ENCODE data around the gene CENPE.
"Not testable (repeated sequence)": the region's sequence is repeated elsewhere in the genome, so short reads cannot be mapped to it uniquely, and the experiment has no call there.

Gene CENPE, protein sequence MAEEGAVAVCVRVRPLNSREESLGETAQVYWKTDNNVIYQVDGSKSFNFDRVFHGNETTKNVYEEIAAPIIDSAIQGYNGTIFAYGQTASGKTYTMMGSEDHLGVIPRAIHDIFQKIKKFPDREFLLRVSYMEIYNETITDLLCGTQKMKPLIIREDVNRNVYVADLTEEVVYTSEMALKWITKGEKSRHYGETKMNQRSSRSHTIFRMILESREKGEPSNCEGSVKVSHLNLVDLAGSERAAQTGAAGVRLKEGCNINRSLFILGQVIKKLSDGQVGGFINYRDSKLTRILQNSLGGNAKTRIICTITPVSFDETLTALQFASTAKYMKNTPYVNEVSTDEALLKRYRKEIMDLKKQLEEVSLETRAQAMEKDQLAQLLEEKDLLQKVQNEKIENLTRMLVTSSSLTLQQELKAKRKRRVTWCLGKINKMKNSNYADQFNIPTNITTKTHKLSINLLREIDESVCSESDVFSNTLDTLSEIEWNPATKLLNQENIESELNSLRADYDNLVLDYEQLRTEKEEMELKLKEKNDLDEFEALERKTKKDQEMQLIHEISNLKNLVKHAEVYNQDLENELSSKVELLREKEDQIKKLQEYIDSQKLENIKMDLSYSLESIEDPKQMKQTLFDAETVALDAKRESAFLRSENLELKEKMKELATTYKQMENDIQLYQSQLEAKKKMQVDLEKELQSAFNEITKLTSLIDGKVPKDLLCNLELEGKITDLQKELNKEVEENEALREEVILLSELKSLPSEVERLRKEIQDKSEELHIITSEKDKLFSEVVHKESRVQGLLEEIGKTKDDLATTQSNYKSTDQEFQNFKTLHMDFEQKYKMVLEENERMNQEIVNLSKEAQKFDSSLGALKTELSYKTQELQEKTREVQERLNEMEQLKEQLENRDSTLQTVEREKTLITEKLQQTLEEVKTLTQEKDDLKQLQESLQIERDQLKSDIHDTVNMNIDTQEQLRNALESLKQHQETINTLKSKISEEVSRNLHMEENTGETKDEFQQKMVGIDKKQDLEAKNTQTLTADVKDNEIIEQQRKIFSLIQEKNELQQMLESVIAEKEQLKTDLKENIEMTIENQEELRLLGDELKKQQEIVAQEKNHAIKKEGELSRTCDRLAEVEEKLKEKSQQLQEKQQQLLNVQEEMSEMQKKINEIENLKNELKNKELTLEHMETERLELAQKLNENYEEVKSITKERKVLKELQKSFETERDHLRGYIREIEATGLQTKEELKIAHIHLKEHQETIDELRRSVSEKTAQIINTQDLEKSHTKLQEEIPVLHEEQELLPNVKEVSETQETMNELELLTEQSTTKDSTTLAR (N-terminal part only)

DNA sequence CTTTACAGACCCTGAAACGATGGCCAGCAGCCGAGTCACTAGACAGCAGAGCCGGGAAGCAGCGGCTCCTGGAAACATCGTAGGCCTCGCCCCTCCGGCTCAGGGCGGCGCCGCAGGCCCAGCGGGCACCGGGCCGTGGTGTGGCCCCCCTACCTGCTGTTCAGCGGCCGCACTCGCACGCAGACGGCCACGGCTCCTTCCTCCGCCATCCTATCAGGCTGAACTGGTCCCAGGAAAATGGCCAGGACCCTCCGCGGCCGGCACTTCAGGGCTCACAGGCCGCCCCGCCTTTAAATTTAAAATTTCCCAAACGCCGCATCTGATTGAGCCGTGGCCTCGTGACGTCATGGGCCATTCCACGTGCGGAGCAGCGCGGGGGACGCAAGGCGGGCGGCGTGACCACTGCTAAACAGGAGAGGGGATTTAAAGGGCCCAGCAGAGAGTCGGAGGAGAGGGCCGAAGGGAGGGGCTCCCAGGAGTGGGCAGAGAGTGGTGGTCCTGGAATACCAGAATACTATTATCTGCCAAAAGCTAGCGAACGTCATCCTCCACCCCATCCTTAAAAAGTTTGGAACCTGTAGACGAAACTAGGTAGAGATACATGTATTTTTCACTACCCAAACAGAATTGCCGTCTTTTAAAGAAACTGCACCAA is at the start of gene CENPE:
Gene CENPE, minus strand, starts transcription at position 233 of the 655 bp plus-strand sequence. Its CDS starts 24 bp downstream, at position 209.
- DNase-seq (ENCODE audit: low read depth), result peak; percentile 66

DNA sequence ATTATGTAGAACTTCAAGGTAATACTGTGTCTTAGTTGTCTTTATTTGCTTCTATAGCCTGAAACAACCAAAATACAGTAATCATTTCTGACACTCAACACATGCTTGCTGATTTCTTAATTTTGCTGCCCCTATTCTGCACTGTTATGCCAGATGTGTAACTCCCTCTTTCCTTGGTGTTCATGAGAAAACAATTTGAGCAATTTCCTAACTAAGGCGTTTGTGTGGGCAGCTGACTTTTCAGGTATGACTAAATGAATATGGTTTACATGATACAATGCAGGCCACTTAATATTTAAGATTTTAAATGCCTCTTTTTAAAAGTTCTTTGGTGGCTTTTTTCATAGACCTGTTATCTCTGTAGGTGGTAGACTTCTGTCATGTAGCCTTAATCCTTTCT is 46.1 kb upstream of the CENPE start:
- no peak for DNase-seq (ENCODE audit: low read depth)

DNA sequence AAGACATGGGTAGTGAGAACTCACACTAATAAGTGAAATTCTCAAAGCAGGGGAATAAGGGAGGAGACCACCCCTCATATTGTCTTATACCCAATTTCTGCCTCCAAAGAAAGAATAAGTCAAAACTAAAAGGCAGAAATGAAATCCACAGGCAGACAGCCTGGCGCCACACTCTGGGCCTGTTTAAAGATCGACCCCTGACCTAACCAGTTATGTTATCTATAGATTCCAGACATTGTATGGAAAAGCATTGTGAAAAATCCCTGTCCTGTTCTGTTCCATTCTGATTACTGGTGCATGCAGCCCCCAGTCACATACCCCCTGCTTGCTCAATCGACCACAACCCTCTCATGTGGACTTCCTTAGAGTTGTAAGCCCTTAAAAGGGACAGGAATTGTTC is 32.8 kb upstream of the CENPE start:
- DNase-seq (ENCODE audit: low read depth), result not testable (repeated sequence)

DNA sequence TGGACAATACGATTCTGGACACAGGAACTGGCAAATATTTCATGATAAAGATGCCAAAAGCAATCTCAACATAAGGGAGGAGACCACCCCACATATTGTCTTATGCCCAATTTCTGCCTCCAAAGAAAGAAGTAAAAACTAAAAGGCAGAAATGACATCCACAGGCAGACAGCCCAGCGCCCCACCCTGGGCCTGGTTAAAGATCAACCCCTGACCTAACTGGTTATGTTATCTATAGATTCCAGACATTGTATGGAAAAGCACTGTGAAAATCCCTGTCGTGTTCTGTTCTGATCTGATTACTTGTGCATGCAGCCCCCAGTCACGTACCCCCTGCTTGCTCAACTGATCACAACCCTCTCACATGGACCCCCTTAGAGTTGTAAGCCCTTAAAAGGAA is 25.4 kb upstream of the CENPE start:
- DNase-seq (ENCODE audit: low read depth), result not testable (repeated sequence)

DNA sequence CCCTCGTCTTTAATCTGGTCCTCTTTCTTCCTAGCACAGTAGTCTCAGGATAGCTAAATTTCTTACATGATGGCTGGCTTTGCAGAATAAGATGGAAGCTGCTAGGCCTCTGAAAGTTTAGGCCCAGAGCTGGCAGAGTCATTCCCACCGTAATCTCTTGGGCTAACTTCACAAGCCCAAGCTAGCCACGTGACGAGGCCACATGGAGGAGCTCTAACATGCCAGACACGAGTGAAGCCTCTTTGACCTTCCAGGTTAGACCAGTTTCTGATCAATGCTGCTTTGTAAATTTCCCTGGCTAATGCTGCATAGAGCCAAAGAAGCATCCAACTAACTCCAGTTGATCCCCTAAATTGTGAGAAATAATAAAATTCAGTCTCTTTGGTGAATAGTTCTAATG is 9.5 kb upstream of the CENPE start:
- DNase-seq (ENCODE audit: low read depth), result no peak

DNA sequence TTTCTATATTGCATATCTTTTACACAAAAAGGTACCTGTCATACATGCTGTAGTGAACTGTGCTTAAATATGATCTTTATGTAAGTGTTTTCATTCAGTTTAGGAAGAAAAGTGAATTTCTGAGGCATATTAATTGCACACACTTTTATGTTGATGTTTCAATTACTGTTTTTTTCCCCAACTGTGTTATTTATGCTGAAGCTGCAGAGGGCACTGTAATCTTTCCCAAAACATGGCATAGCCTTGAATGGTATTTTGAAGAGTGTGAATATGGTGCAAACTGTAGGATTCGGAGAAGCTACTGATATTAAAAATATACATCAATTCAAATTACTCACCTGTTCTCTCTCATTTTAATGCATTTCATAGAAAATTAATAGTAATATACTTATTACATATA is 6.0 kb upstream of the CENPE start:
- DNase-seq (ENCODE audit: low read depth), result no peak

DNA sequence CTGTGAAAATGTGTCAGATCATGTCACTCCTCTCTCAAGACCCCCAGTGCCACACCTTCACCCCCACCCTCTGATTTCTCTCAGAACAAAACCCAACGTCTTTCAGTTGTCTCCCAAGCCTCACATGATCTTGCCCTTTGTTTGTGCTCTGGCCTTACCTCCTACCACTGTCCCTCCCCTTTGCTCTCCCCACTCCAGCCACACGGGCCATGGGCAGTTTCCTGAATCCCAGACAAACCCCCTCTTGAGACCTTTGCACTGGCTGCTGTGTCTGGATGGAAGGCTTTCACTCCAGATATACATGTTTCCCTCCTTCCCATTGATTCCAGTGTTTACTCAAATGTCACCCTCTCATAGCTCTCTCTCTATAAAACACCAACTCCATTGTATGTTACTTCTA is 3.6 kb upstream of the CENPE start:
- no peak for DNase-seq (ENCODE audit: low read depth)

DNA sequence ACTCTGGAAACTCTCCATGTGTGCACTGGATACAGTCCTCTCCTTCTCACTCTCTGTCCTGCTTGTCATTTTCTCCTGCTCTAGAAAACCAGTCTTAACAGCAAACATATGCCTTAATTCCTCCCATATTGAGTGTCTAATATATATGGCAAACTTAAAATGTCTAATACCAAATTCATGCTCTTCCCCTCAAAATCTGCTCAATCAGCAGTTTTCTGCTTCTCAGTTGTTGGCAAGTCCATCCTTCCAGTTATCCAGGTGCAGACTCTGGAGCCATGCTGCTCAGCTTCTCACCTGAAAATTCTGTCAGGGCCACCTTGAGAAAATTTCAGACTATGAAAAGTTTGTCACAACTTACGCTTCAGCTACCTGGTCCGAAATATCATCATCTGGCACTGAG is 3.1 kb upstream of the CENPE start:
- no peak for DNase-seq (ENCODE audit: low read depth)

DNA sequence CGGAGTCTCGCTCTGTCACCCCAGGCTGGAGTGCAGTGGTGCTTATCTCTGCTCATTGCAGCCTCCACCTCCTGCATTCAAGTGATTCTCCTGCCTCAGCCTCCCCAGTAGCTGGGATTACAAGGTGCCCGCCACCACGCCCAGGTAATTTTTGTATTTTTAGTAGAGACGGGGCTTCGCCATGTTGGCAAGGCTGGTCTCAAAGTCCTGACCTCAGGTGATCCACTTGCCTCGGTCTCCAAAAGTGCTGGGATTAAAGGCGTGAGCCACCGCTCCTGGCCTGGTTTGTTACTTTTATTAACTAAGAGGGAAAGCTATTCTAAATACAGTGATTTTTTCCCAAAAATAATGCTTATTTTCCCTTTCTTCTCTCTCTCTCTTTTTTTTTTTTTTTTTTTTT is 866 bp upstream of the CENPE start:
- no peak for DNase-seq (ENCODE audit: low read depth)

DNA sequence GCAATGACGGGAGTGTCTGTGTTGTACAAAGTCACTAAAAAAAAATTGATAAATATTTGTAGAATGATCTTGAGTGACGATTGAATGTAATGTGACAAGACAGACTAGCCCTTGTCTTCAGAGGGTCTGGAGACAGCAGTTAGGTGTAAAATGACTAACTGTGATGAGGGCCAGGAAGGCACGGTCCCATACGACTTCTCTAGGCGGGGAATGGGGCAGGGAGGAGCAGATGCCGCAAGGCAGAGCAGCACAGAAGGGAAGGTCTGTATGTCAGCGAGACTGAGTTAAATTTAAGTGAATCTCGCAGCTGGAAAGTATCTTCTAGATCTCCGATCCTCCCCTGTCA is 405 bp downstream of the CENPE start:
- DNase-seq (ENCODE audit: low read depth), result no peak

DNA sequence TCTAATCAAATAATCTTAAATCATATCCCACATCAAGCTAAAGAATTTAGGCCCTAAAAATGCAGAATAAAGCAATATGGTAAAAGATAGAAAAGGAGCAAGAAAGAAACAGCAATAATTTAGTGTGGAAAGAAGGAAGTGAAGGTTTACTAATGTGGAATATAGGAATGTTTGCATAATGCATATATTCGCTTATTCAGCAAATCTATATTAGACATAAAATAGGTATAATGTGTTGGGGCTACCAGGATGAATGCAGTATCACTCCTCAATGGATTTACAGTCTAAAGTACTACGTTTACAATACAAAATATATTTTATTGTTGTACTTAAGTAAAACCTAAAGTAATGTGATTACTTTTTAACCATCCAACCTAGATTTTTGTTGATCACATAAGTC is 4.7 kb downstream of the CENPE start:
- DNase-seq (ENCODE audit: low read depth), result no peak

DNA sequence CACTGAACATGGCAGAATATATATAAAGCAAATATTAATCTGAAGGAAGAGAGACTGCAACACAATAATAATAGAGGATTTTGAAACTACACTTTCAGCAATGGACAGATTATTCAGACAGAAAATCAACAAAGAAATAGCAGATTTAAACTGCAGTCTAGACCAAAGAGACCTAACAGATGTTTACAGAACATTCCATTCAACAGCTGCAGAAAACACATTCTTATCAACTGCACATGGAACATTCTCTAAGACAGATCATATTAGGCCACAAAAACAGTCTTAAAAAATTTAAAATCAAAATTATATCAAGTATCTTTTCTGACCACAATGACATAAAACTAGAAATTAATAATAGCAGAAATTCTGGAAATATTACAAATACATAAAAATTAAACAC is 27.1 kb downstream of the CENPE start:
- DNase-seq (ENCODE audit: low read depth), result no peak

DNA sequence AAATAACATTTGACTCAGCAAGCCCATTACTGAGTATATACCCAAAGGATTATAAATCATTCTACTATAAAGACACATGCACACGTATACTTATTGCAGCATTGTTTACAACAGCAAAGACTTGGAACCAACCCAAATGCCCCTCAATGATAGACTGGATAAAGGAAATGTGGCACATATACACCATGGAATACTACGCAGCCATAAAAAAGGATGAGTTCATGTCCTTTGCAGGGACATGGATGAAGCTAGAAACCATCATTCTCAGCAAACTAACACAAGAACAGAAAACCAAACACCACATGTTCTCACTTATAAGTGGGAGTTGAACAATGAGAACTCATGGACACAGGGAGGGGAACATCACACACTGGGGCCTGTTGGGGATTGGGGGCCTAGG is 28.4 kb downstream of the CENPE start:
- not testable (repeated sequence) for DNase-seq (ENCODE audit: low read depth)

DNA sequence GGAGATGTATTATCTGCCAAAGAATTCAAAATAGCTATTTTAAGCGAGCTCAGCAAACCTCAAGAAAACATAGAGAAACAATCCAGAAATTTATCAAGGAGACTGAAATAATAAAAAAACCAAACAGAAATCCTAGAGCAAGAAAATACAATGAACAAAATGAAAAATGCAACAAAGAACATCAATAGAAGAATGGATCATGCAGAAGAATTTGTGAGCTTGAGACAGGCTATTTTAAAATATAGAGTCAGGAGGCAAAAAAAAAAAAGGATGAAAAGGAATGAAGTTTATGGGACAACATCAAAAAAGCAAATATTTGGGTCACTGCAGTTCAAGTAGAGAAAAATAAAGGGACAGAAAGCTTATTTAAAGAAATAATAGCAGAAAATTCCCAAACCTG is 29.1 kb downstream of the CENPE start:
- no peak for DNase-seq (ENCODE audit: low read depth)

DNA sequence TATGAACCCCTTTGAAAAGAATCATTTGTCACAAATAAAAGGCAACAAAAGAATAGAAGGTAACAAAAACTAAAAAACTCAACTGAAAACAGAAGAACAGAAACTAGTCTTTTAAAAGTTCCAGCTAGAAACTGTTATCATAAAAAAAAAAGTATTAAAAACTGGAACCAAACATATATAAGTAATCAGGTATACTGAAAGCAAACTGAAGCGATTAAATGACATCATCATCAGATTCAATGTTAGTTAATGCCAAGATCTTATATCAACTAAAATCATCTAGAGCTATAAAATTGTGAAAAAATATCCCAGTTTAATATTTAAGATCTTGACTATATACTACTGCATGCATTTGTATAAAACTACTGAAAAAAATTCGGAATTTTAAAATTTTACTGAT is 36.0 kb downstream of the CENPE start:
- no peak for DNase-seq (ENCODE audit: low read depth)

DNA sequence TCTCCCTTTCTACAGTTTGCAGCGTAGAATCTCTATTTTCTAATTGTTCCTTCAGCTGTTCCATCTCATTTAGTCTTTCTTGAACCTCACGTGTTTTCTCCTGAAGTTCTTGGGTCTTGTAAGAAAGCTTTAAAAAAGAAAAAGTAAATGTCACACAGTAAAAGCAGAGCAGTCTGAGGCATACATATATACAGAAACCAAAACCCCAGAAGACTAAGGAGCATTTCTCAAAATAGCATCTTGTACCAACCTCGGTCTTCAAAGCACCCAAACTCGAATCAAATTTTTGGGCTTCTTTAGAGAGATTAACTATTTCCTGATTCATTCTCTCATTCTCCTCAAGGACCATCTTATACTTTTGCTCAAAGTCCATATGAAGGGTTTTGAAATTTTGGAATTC is 39.4 kb downstream of the CENPE start:
- no peak for DNase-seq (ENCODE audit: low read depth)

DNA sequence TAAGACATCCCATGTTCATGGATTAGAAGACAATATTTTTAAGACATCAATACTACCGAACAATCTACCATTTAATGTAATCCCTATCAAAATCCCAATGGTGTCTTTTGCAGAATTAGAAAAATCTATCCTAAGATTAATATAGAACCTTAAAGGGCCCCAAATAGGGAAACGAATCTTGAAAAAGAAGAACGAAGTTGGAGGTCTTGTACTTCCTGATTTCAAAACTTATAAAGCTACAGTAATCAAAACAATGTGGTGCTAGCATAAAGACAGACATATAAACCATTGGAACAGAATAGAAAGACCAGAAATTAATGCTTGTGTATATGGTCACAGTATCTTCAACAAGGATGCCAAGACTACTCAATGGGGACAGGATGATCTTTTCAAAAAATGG is 42.0 kb downstream of the CENPE start:
- DNase-seq (ENCODE audit: low read depth), result no peak

DNA sequence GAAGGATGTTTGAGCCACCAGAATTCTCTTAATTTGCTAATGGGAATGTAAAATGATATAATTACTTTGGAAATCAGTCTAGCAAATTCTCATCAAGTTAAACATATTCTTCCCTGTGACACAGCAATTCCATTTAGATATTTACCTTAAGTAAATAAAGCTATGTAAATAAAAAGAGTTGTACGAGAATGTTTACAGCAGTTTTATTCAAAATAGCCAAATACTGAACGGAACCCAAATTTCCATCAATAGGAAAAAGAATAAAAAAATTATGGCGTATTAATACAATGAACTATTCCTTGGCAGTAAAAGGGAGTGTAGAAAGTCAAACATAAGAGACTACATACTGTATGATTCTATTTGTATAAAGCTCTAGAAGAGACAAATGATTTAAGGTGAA is 45.8 kb downstream of the CENPE start:
- no peak for DNase-seq (ENCODE audit: low read depth)

DNA sequence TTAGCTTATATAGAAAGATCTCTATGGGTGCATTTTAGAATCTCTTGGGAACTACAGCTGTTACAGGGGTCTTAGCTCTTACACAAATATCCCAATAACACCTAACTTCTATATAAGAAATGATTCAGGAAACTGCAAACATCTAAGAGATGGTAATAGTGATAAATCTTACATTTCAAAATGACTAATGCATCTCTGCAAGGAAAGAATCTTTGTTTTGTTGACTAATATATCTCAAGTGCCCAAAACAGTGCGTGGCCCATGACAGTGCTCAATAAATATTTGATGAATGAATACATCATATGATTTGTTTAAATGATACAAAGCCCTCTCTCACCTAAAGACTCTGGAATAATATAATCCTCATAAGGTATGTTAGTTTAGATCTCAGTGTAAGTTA is 47.5 kb downstream of the CENPE start:
- DNase-seq (ENCODE audit: low read depth), result no peak

DNA sequence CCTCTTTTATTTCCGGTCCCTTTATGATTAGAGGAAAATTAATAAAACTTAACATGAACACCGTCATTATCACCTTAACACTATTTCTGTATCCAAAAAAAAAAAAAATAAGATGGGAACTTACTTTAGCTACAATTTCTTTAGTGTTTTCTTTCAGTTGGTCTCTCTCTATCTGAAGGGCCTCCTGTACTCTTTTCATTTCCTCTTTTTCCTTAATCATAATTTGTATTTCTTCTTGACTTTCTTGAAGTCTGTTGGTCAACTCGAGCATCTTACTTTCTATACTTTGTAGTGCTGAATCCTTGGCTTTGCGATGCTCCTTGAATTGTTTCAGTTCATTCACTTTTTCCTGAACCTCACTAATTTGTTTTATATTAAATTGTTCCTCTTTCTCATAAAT is 53.2 kb downstream of the CENPE start:
- no peak for DNase-seq (ENCODE audit: low read depth)

DNA sequence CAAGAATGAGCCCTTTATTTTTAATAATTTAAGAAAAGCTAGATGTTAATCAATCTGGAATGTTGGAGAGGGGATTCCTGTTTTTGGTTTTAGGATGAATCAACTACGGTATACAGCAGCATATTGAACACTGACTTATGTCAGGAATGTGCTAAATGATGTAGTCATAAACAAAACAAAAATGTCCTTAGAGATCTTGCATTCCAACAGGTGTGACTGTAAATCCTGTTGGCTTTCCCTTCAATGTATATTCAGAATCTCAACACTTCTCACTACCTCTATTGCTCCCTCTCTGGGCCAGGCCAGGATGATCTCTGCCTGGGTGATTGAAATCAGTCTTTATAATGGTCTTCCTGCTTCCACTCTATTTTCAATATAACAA is 60.7 kb downstream of the CENPE start:
- no peak for DNase-seq (ENCODE audit: low read depth)

All from fibroblast of the conjunctiva (primary cell).